Progenitor cell of endocrine pancreas (in vitro differentiated cells): ENCODE measurements around the gene ANO2. TPM values are rescaled to one million over a fixed set of nuclear protein-coding genes. Genes with fewer than 3 reads are reported as not detected.

Experiments used
- DNase-seq: peaks from one replicate; pipeline ENCODE4 v3.0.0; 2021; ENCODE audit warnings: low spot score; ENCODE audit not compliant: unreplicated experiment
- H3K27ac Mint-ChIP-seq: 2 replicates; pipeline ENCODE4 v1.8.0; 2021; ENCODE audit warnings: mild to moderate bottlenecking, moderate library complexity, mixed read lengths
- H3K27me3 Mint-ChIP-seq: 2 replicates; pipeline ENCODE4 v1.8.0; 2021; ENCODE audit warnings: mixed read lengths
- H3K36me3 Mint-ChIP-seq: 2 replicates; pipeline ENCODE4 v1.8.0; 2022; ENCODE audit warnings: mixed read lengths; ENCODE audit not compliant: insufficient read depth
- H3K4me1 Mint-ChIP-seq: 2 replicates; pipeline ENCODE4 v1.8.0; 2021; ENCODE audit warnings: low read depth, mixed read lengths
- H3K4me3 Mint-ChIP-seq: 2 replicates; pipeline ENCODE4 v1.8.0; 2021; ENCODE audit warnings: low read depth, mild to moderate bottlenecking, moderate library complexity, mixed read lengths
- H3K9me3 Mint-ChIP-seq: 2 replicates; pipeline ENCODE4 v1.8.0; 2021; ENCODE audit warnings: low read depth, mixed read lengths
- total RNA-seq: library from RNA; stranded (reverse); gene quantifications from 2 replicates; pipeline ENCODE4 v1.2.1, GENCODE V29; 2021
- TF ChIP-seq, protein P1 (sequence below): fragments of 200-600 bp; sonication (generic); IDR thresholded peaks from one replicate; pipeline ENCODE4 v1.5.0; 2021; ENCODE audit warnings: antibody characterized with exemption, mild to moderate bottlenecking; ENCODE audit not compliant: unreplicated experiment

Gene ANO2
- total RNA-seq, 1 donor from 2014 or later, result 2.8 TPM

DNA sequence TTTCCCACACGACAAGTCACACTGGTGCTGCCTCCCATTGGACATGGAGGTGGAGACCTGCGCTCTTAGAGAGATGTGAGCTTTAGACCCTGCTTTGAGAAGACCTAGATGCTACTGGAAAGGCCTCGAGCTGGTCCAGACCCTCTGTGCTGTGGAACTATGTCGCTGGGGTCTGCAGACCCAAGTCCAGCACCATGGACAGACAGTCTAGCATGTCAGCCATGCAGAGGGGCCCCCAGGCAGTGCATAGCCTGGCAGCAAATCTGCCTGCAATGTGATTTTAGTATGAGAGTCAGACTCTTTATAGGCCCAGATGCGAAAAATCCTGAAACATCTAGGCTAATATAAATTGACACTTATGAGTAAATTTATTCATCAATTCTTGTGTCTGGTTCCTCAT is 371.7 kb downstream of the ANO2 start:
- Mint-ChIP-seq H3K4me1 (peaks cover 15% of the 10 kb centered on the region), H3K27me3 (peaks cover 19% of the 10 kb centered on the region), H3K4me3 (no peak overlapping the region), H3K9me3 (no peaks in the 10 kb centered on the region), H3K36me3 (no peaks in the 10 kb centered on the region), H3K27ac (no peak overlapping the region)
- no peak for DNase-seq
- TF ChIP-seq, protein P1, sequence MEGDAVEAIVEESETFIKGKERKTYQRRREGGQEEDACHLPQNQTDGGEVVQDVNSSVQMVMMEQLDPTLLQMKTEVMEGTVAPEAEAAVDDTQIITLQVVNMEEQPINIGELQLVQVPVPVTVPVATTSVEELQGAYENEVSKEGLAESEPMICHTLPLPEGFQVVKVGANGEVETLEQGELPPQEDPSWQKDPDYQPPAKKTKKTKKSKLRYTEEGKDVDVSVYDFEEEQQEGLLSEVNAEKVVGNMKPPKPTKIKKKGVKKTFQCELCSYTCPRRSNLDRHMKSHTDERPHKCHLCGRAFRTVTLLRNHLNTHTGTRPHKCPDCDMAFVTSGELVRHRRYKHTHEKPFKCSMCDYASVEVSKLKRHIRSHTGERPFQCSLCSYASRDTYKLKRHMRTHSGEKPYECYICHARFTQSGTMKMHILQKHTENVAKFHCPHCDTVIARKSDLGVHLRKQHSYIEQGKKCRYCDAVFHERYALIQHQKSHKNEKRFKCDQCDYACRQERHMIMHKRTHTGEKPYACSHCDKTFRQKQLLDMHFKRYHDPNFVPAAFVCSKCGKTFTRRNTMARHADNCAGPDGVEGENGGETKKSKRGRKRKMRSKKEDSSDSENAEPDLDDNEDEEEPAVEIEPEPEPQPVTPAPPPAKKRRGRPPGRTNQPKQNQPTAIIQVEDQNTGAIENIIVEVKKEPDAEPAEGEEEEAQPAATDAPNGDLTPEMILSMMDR, result no peak

DNA sequence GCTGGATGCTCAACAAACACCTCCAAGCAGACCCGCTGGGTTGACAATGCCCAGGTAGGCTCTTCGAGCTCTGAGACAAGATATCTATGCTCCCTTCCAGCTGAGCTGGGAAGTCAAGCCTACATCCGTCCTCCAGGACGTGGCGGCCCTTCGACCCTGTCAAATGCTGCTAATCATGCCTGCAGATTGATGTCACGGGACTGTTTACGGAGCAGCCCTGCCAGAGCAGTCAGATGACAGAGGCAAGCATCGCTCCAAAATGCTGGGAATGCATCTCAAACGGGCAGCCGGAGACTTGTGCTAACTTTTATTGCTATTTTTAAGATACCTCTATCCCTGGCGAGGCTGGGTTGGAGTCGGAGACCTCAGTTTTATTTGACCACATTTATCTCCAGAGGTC is 373.9 kb downstream of the ANO2 start:
- H3K27ac Mint-ChIP-seq, result no peak overlapping the region
- peaks cover 39% of the 10 kb centered on the region for H3K27me3 Mint-ChIP-seq
- H3K4me1 Mint-ChIP-seq, result peaks cover 7% of the 10 kb centered on the region
- H3K4me3 Mint-ChIP-seq, result no peak overlapping the region
- TF ChIP-seq, protein P1, result no peak
- H3K36me3 Mint-ChIP-seq, result no peaks in the 10 kb centered on the region
- no peak for DNase-seq
- no peaks in the 10 kb centered on the region for H3K9me3 Mint-ChIP-seq

DNA sequence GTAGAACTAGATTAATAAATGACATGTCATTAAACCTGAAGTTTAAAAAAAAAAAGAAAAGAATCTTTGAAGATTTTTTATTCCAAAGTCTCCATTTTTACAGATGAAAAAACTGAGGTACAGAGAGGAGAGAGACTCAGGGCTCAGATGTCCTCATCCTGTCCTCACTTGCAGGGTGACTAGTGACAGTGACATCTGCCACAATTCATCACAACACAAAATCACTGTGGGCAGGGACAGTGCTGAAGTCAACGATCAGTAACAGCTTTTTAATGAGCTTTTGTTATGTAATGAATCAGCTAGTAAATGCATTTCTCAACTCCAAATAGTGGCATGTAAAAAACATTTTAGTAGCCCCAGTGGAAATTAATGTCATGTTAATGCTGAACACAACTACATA is 374.6 kb downstream of the ANO2 start:
- peaks cover 42% of the 10 kb centered on the region for H3K27me3 Mint-ChIP-seq
- no peaks in the 10 kb centered on the region for H3K36me3 Mint-ChIP-seq
- no peak overlapping the region for H3K4me3 Mint-ChIP-seq
- DNase-seq, result no peak
- H3K9me3 Mint-ChIP-seq, result no peaks in the 10 kb centered on the region
- TF ChIP-seq, protein P1, result no peak
- H3K4me1 Mint-ChIP-seq, result peaks cover 7% of the 10 kb centered on the region
- no peak overlapping the region for H3K27ac Mint-ChIP-seq

DNA sequence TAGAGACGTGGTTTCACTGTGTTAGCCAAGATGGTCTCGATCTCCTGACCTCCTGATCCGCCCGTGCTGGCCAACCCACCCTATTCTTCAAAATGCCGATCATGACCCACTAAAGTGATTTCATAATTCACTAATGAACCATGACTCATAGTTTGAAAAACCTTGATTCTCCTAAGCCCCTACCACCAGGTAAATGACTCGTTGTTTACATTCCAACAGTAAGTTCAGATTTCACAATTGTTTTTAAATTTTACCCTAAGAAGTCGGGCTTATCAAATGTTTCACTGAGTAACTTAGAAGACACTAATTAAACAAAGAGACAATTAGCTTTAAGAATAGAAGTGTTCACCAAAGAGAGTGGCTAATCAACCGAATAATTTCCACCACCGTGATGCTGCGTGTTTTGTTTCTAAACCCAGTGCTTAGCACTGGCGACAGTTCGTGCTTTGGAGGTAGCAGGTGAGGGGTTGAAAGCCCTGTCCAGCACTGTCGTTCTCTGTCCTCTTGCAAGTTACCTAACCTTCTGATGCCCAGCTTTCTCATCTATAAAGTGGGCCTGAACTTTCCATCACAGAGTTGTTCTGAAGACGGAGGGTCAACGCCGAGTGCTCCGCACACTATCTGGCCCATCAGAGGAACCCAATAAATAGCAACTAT is 376.6 kb downstream of the ANO2 start:
- Mint-ChIP-seq H3K9me3 (no peaks in the 10 kb centered on the region), H3K4me1 (peaks cover 7% of the 10 kb centered on the region), H3K36me3 (no peaks in the 10 kb centered on the region), H3K27me3 (peaks cover 53% of the 10 kb centered on the region), H3K4me3 (no peak overlapping the region), H3K27ac (no peak overlapping the region)
- TF ChIP-seq, protein P1, result no peak
- DNase-seq, result no peak

DNA sequence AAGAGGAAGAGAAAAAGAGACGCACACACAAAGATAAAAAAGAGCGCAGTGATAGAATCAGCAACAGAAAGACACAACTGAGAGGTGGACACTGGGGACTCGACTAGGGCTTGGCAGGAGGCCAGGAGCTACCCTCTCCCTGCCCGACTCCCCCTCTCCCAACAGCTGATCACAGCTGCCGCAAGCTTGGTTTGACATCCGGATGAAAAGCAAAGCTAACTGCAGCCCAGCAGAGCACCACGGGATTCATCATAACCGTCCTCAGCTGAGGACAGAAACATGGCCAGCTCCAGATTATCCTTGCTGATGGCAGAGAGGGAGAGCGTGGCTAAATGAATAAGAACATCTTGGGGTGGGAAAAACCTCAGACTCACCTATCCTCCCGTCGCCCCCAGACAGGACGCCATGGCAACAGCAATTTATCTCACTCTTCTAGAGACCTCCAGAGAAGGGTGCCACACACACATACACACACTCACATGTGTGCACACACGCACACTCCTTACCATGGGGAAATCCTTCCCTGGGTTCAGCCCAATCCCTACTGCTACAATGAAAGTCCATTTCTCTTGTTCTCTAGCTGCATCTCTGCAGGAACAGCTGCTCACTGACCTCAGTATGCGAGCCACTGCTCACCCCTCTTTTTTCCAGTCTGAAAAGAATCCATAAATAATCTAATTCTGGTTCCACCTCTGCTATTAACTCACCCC is 377.9 kb downstream of the ANO2 start:
- TF ChIP-seq, protein P1, result no peak
- Mint-ChIP-seq H3K4me3 (no peak overlapping the region), H3K4me1 (peaks cover 7% of the 10 kb centered on the region), H3K27me3 (peaks cover 52% of the 10 kb centered on the region), H3K27ac (no peak overlapping the region), H3K9me3 (no peaks in the 10 kb centered on the region), H3K36me3 (no peaks in the 10 kb centered on the region)
- DNase-seq, result no peak
